Adrenal gland (tissue), 12 donors: Measurements from ENCODE around the gene ACOT7. TPM values are rescaled to one million over a fixed set of nuclear protein-coding genes. Genes with fewer than 3 reads are reported as not detected.

ENCODE experiments used
- DNase-seq, 7 donors: peaks; one replicate each; pipeline ENCODE4 v3.0.0-alpha.2; 2019 to 2020
- H3K27ac ChIP-seq, 5 donors: fragments of 200-600 bp; sonication (generic) in 4 of 5; 1 replicate in 3 of 5; 2 replicates in 2 of 5; pipeline versions ENCODE4 v1.5.1 to v1.8.0; 2016 to 2020; ENCODE audit warnings: mild to moderate bottlenecking in 1 of 5
- H3K27me3 ChIP-seq: fragments of 200-600 bp; 2 replicates; pipeline ENCODE4 v1.8.0; 2021
- H3K36me3 ChIP-seq, 2 donors: fragments of 200-600 bp; replicated peaks in 1 of 2; 1 replicate in 1 of 2; 2 replicates in 1 of 2; pipeline versions ENCODE4 v1.5.1 to v1.8.0; 2018 to 2022
- H3K4me1 ChIP-seq, 2 donors: fragments of 200-600 bp; replicated peaks in 1 of 2; 1 replicate in 1 of 2; 2 replicates in 1 of 2; pipeline versions ENCODE4 v1.5.1 to v1.8.0; 2018 to 2021
- H3K4me3 ChIP-seq, 4 donors: fragments of 200-600 bp; sonication (generic) in 3 of 4; one replicate each; pipeline ENCODE4 v1.5.1; 2016 to 2018
- H3K9me3 ChIP-seq, 3 donors: fragments of 200-600 bp; sonication (generic) in 1 of 3; replicated peaks in 1 of 3; 1 replicate in 2 of 3; 2 replicates in 1 of 3; pipeline versions ENCODE4 v1.5.1 to v1.8.0; 2016 to 2021
- CTCF ChIP-seq, 6 experiments: fragments of 450-650 bp in 4 of 6; fragments of 200-600 bp in 2 of 6; sonication (generic) in 1 of 6; IDR thresholded peaks; 1 replicate in 5 of 6; 2 replicates in 1 of 6; pipeline versions ENCODE4 v1.5.1 to v1.8.0; 2016 to 2021; ENCODE audit warnings: antibody characterized with exemption in 6 of 6, mild to moderate bottlenecking in 2 of 6, moderate library complexity in 1 of 6
- POLR2A ChIP-seq, 2 donors: fragments of 450-650 bp; IDR thresholded peaks; one replicate each; pipeline ENCODE4 v1.6.1; 2017; ENCODE audit warnings: antibody characterized with exemption in 2 of 2, mild to moderate bottlenecking in 2 of 2, moderate library complexity in 1 of 2
- WGBS, 4 donors: extraction: QIAGEN DNeasy Blood & Tissue Kit in 2 of 4; methylation state at CpG; one replicate each; pipeline versions ENCODE4 v1.1.5 to v1.1.7; 2013 to 2017; 5-methylcytosine and 5-hydroxymethylcytosine counted together
- intact Hi-C, 2 donors: fragments of 100-400 bp; cut with DNase I; formaldehyde crosslinking; loops; one replicate each; pipeline versions ENCODE4 v1.14.1 to v1.15.0; 2022 to 2023
- polyA plus RNA-seq, 3 donors: library from polyadenylated mRNA; stranded (reverse); fragments of 200-250 nt in 2 of 3; fragments of 350-450 nt in 1 of 3; fragmentation: Illumina TruSeq in 1 of 3; extraction: RNeasy Lipid Tissue Mini Kit (QIAGEN cat#74804) in 1 of 3; gene quantifications; one replicate each; pipeline ENCODE4 v1.2.3, GENCODE V29; 2013 to 2014
- total RNA-seq, 9 donors: library from RNA; depleted of rRNA in 4 of 9; stranded (reverse); fragments of >200 nt in 4 of 9; fragments of 120-200 nt in 1 of 9; fragmentation: NEBNext Ultra II Directional in 1 of 9; extraction: Animal tissue kit (Norgen Biotek cat#: 25700) in 1 of 9; gene quantifications; one replicate each; pipeline versions ENCODE4 v1.1.0 to v1.2.4, GENCODE V29; 2013 to 2023
- donor health status: healthy with polysubstance abuse.
- donor health status: Bipolar disorder and iron deficiency.
- donor health status: DM: yes; HTN: yes; CAD: no.
- donor health status: DM: no; HTN: no; CAD: no.
- donor health status: DM: no; HTN: no; CAD: no.
- donor health status: DM: yes; HTN: yes; CAD: no.

The ACOT7 gene
- total and polyA plus RNA-seq, 12 donors = 8.4 to 29.4 (median 14.5) TPM

- Histone ChIP-seq H3K27me3 (peaks cover 54% of the 10 kb centered on the region), H3K36me3 (no peaks in the 10 kb centered on the region), H3K4me1 (peaks cover 5 to 25% of the 10 kb centered on the region in 2 donors), H3K27ac (no peak overlapping the region), H3K9me3 (no peaks in the 10 kb centered on the region), H3K4me3 (no peak overlapping the region)
- DNase-seq = no peak
- TF ChIP-seq CTCF (IDR thresholded peaks at IDR 0.05) (no peak), POLR2A (IDR thresholded peaks at IDR 0.05) (no peak)
- intact Hi-C loops = loop anchor here (5.0 kb wide), 3 partner anchors 35 to 190 kb away; partner anchors contain the start of gene RNF207 (in 2 of the 2)
- 1 to 3% (median 2%) methylated on average over 8 to 99 of the region's 99 CpGs; no CpG with 5 or more reads in 1 of the 4 donors for WGBS, 4 donors
These were observed 151.5 kb downstream of the ACOT7 start for GRCh38 chr1:6241887-6242740.

- Histone ChIP-seq H3K27ac (no peak overlapping the region), H3K4me1 (peaks cover 5 to 20% of the 10 kb centered on the region in 2 donors), H3K36me3 (no peaks in the 10 kb centered on the region), H3K27me3 (peaks cover 51% of the 10 kb centered on the region), H3K9me3 (no peaks in the 10 kb centered on the region), H3K4me3 (no peak overlapping the region)
- 28 to 49% (median 29%) methylated on average over 21 to 33 of the region's 33 CpGs for WGBS, 4 donors
- TF ChIP-seq CTCF (IDR thresholded peaks at IDR 0.05) (no peak), POLR2A (IDR thresholded peaks at IDR 0.05) (no peak)
- intact Hi-C loops = loop anchor here (5.0 kb wide), 3 partner anchors 34 to 189 kb away; partner anchors contain the start of gene RNF207 (in 2 of the 2)
- no peak for DNase-seq
These were observed 152.3 kb downstream of the ACOT7 start for GRCh38 chr1:6241107-6241886.

- no peak overlapping the region for H3K27ac ChIP-seq
- WGBS, 4 donors = 57 to 71% (median 68%) methylated on average over 17 of the region's 17 CpGs
- no peak overlapping the region for H3K4me3 ChIP-seq
- intact Hi-C loops = loop anchor here (5.0 kb wide), 3 partner anchors 33 to 188 kb away; partner anchors contain the start of gene RNF207 (in 2 of the 2)
- peaks cover 41% of the 10 kb centered on the region for H3K27me3 ChIP-seq
- no peaks in the 10 kb centered on the region for H3K9me3 ChIP-seq
- TF ChIP-seq POLR2A (IDR thresholded peaks at IDR 0.05) (no peak), CTCF (IDR thresholded peaks at IDR 0.05) (no peak)
- H3K4me1 ChIP-seq = peaks cover 7 to 14% of the 10 kb centered on the region in 2 donors
- no peak for DNase-seq
- no peaks in the 10 kb centered on the region for H3K36me3 ChIP-seq
These were observed 153.4 kb downstream of the ACOT7 start for GRCh38 chr1:6239950-6240768.
